Measurements from ENCODE around the gene THAP12.

DNA sequence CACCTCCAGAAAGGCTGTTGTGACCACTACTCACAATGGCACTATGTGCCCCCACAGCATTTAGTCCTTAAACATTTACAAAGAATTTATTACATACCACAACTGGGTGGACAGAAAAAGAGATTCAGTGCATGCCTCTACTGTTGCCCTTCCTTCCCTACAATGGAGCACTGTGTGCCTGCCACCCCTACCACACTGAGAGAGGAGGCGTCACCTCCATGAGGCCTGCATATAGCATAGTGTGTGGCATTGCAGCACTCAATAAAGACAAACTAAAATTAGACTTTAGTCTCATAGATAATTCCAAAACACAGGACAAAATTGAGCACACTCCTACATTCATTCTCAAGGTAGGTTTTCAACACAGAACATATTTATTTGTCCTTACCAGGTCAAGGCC, 25.8 kb downstream of the THAP12 start:
- TF ChIP-seq EZH2 (IDR thresholded peaks at IDR 0.05; ENCODE audit: insufficient read depth, poor library complexity, severe bottlenecking) = no peak
- no peak for TF ChIP-seq EZH2phosphoT487 (IDR thresholded peaks at IDR 0.05; ENCODE audit: insufficient read depth, low read depth)

All from GM23248 (cell line).